Measurements from ENCODE around the gene COMMD1.
A peak's percentile ranks its signal among the peaks of the same experiment; 100 is the strongest.

The COMMD1 gene

GRCh38 chr2:61943251-61943650, 37.8 kb downstream of the COMMD1 start:
- peak; percentile 39 for DNase-seq (ENCODE audit: low read depth)
- TF ChIP-seq CTCF (conservative IDR thresholded peaks at IDR 0.05; ENCODE audit: control insufficient read depth, insufficient read depth, low read depth, low read length) = no peak

GRCh38 chr2:61946666-61947065, 41.2 kb downstream of the COMMD1 start:
- no peak for TF ChIP-seq CTCF (conservative IDR thresholded peaks at IDR 0.05; ENCODE audit: control insufficient read depth, insufficient read depth, low read depth, low read length)
- H3K4me3 ChIP-seq (ENCODE audit: control insufficient read depth, low read depth, low read length) = no peak overlapping the region
- DNase-seq (ENCODE audit: low read depth) = no peak

More at GRCh38 chr2:61943251-61943650, 37.8 kb downstream of the COMMD1 start:
- no peak overlapping the region for H3K4me3 ChIP-seq (ENCODE audit: control insufficient read depth, low read depth, low read length)

GRCh38 chr2:61948661-61949457, 43.4 kb downstream of the COMMD1 start:
- no peak overlapping the region for H3K4me3 ChIP-seq (ENCODE audit: control insufficient read depth, low read depth, low read length)
- no peak for TF ChIP-seq CTCF (conservative IDR thresholded peaks at IDR 0.05; ENCODE audit: control insufficient read depth, insufficient read depth, low read depth, low read length)
- no peak for DNase-seq (ENCODE audit: low read depth)

GRCh38 chr2:61949458-61949713, 43.9 kb downstream of the COMMD1 start:
- no peak for DNase-seq (ENCODE audit: low read depth)
- TF ChIP-seq CTCF (conservative IDR thresholded peaks at IDR 0.05; ENCODE audit: control insufficient read depth, insufficient read depth, low read depth, low read length) = no peak
- H3K4me3 ChIP-seq (ENCODE audit: control insufficient read depth, low read depth, low read length) = no peak overlapping the region

GRCh38 chr2:61949714-61950560, 44.5 kb downstream of the COMMD1 start:
- TF ChIP-seq CTCF (conservative IDR thresholded peaks at IDR 0.05; ENCODE audit: control insufficient read depth, insufficient read depth, low read depth, low read length) = no peak
- no peak for DNase-seq (ENCODE audit: low read depth)
- H3K4me3 ChIP-seq (ENCODE audit: control insufficient read depth, low read depth, low read length) = no peak overlapping the region

GRCh38 chr2:61950571-61951315, 45.3 kb downstream of the COMMD1 start:
- DNase-seq (ENCODE audit: low read depth) = no peak
- H3K4me3 ChIP-seq (ENCODE audit: control insufficient read depth, low read depth, low read length) = no peak overlapping the region
- no peak for TF ChIP-seq CTCF (conservative IDR thresholded peaks at IDR 0.05; ENCODE audit: control insufficient read depth, insufficient read depth, low read depth, low read length)
